ENCODE results near the gene KCNJ1.
A peak's percentile ranks its signal among the peaks of the same experiment; 100 is the strongest.

Gene KCNJ1

GRCh38 chr11:128889657-128890213 lies 22.6 kb upstream of the KCNJ1 start:
- H3K9ac ChIP-seq (ENCODE audit: low read length) = no peak overlapping the region
- H3K9me3 ChIP-seq (ENCODE audit: control insufficient read depth, low read depth, low read length) = no peaks in the 10 kb centered on the region
- peaks cover 87% of the 10 kb centered on the region for H3K27me3 ChIP-seq (ENCODE audit: control insufficient read depth, insufficient read depth, low read length)
- peaks cover 7% of the 10 kb centered on the region for H3K4me1 ChIP-seq (ENCODE audit: control insufficient read depth, low read depth, low read length)
- peak overlapping the region; percentile 64 for H3K4me3 ChIP-seq (ENCODE audit: low read length)
- H3K36me3 ChIP-seq (ENCODE audit: control insufficient read depth, low read depth, low read length) = no peaks in the 10 kb centered on the region
- no peak overlapping the region for H3K27ac ChIP-seq (ENCODE audit: low read length)

DNA sequence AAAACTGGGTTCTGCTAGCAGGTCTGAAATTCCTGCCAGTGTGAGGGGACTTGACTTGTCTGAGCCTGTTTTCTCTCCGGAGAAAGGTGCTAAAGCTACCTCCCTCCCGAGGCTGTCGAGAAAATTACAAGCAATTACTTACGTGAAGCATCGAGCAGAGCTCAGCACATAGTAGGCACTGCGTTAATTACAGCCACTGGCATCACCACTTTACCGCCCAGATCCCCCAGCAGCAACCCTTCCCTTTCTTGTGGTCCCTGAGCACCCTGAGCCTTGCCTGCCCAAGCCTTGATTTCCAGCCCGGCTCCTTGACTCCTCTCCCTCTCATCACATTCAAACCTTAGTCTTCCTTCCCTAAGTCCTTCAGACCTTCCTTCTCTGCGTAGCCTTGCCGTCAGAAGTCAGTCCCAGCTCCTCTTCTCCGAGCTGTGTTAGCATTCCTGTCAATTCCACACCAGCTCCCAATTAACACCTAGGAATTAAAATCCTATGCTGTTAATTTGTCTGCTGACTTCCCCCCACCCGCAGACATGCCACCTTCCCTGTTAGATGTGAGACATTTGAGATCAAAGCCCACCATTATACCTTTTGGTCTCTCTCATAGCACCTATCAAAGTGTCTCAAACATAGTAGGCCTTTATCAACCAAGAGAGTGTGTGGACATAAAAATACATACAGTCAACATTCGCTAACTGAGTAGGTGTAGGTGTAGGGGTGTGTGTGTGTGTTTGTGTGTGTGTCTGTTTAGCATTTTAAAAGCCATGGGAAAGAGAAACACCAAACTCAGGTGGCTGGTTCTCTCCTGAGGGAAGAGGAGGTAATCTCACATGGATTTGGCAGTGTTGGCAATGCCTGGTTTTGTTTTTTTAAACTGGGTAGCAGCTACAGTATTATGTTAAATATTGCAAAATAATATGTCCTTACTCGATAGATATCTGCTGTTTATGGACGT lies 21.2 kb upstream of the KCNJ1 start:
- peaks cover 73% of the 10 kb centered on the region for H3K27me3 ChIP-seq (ENCODE audit: control insufficient read depth, insufficient read depth, low read length)
- H3K9me3 ChIP-seq (ENCODE audit: control insufficient read depth, low read depth, low read length) = no peaks in the 10 kb centered on the region
- no peaks in the 10 kb centered on the region for H3K36me3 ChIP-seq (ENCODE audit: control insufficient read depth, low read depth, low read length)
- no peak overlapping the region for H3K4me3 ChIP-seq (ENCODE audit: low read length)
- no peak overlapping the region for H3K9ac ChIP-seq (ENCODE audit: low read length)
- H3K27ac ChIP-seq (ENCODE audit: low read length) = no peak overlapping the region
- H3K4me1 ChIP-seq (ENCODE audit: control insufficient read depth, low read depth, low read length) = peaks cover 7% of the 10 kb centered on the region

DNA sequence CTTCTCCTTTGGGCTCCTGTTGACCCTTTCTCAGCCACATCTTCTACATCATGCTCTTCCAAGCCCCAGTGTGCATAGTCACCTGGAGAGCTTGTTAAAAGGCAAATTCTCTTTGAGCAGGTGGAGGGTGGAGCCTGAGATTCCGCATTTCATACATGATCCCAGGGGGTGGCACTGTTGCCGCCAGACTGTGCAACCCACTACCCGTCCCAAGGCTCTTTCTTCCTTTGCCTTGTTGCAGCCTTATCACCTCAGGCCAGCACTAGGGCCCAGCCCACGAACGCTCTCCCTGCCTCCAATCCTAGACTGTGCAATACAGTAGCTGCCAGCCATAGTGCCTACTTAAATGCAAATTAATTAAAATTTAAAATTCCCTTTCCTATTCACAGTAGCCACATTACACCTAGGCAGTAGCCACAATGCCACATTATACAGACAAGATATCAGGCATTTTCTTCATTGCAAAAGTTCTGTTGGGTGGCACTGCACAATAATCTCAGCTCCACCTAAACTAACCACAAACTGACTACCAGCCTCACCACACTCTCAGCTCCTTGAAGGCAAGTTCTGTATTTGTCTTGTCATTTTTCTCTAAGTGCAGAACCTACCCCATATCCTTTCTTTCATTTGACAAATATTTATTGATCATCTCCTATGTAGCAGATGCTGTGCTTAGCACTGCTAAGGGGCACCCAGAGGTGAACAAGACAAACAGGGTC lies 19.5 kb upstream of the KCNJ1 start:
- H3K4me1 ChIP-seq (ENCODE audit: control insufficient read depth, low read depth, low read length) = peaks cover 2% of the 10 kb centered on the region

DNA sequence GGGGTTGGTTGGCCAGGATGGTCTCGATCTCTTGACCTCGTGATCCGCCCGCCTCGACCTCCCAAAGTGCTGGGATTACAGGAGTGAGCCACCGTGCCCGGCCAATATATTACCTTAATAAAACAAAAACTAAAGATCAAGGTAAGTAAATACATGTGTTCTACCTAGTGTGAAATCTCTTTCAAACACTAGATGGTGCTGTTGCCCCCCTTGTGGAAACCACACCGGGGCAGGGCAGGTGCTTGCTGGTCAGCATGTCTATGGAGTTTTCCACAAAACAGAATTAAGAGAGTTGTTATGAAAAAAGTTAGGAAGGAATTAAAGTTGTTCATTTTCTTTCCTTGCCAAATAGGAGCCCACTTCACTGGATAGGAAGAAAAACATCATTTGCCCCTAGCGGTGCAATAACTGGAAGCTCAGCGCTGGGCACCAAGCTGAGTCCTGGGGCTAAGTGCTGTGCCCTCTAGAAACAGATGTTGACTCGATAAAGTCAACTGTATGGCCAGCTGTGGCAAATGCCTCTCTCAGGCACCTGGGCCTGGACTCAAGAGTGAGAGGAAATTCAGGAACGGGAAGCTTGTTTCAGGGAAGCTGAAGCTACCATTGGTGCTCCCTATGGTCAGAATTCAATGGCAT lies 17.7 kb upstream of the KCNJ1 start:
- H3K27me3 ChIP-seq (ENCODE audit: control insufficient read depth, insufficient read depth, low read length) = peaks cover 39% of the 10 kb centered on the region
- H3K27ac ChIP-seq (ENCODE audit: low read length) = no peak overlapping the region
- H3K9ac ChIP-seq (ENCODE audit: low read length) = no peak overlapping the region
- no peaks in the 10 kb centered on the region for H3K9me3 ChIP-seq (ENCODE audit: control insufficient read depth, low read depth, low read length)
- no peak overlapping the region for H3K4me3 ChIP-seq (ENCODE audit: low read length)
- no peaks in the 10 kb centered on the region for H3K36me3 ChIP-seq (ENCODE audit: control insufficient read depth, low read depth, low read length)
- H3K4me1 ChIP-seq (ENCODE audit: control insufficient read depth, low read depth, low read length) = peaks cover 2% of the 10 kb centered on the region

More for the DNA sequence above, 19.5 kb upstream of the KCNJ1 start:
- Histone ChIP-seq H3K9ac (ENCODE audit: low read length) (no peak overlapping the region), H3K27me3 (ENCODE audit: control insufficient read depth, insufficient read depth, low read length) (peaks cover 56% of the 10 kb centered on the region), H3K4me3 (ENCODE audit: low read length) (no peak overlapping the region), H3K36me3 (ENCODE audit: control insufficient read depth, low read depth, low read length) (no peaks in the 10 kb centered on the region), H3K9me3 (ENCODE audit: control insufficient read depth, low read depth, low read length) (no peaks in the 10 kb centered on the region), H3K27ac (ENCODE audit: low read length) (no peak overlapping the region)

DNA sequence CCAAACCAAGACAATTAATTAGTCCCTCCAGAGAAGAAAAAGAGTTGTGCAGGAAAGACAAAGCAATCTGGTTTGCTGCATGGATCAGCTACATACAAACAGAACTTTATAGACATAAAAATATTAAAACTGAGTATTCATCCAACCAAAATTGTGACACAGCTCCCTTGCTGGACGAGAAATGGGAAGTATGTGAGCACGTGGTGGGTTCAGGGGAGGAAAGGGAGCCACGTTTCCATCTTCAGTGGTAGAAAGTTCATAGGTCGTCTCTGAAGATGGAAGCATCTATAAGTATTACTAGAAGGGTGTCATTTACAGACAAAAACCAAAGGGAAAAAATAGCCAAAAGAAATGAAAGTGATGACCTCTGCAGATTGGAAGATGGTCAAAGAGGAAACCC lies 17.0 kb upstream of the KCNJ1 start:
- no peaks in the 10 kb centered on the region for H3K36me3 ChIP-seq (ENCODE audit: control insufficient read depth, low read depth, low read length)
- H3K27ac ChIP-seq (ENCODE audit: low read length) = no peak overlapping the region
- H3K27me3 ChIP-seq (ENCODE audit: control insufficient read depth, insufficient read depth, low read length) = peaks cover 37% of the 10 kb centered on the region
- no peak overlapping the region for H3K9ac ChIP-seq (ENCODE audit: low read length)
- H3K4me1 ChIP-seq (ENCODE audit: control insufficient read depth, low read depth, low read length) = peaks cover 3% of the 10 kb centered on the region
- H3K4me3 ChIP-seq (ENCODE audit: low read length) = no peak overlapping the region
- no peaks in the 10 kb centered on the region for H3K9me3 ChIP-seq (ENCODE audit: control insufficient read depth, low read depth, low read length)

DNA sequence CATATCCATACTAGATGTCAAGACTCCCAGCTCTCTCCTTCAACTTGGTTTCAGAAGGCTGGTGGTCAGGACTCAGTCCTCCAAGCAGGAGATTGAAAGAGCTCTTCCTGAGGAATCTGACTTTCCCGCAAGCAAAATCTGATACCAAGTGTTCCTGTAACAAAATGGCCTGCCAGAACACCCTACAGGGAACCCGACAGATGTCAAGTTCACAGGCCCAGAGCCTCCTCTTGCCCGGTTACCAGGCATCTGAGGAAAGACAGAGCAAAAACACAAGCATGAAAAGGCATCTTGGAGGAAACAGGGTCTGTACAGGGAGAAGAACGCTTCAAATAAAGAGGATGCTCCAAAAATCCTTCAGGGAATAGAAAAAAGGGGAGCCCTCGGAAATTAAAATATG lies 15.4 kb upstream of the KCNJ1 start:
- Histone ChIP-seq H3K36me3 (ENCODE audit: control insufficient read depth, low read depth, low read length) (no peaks in the 10 kb centered on the region), H3K4me1 (ENCODE audit: control insufficient read depth, low read depth, low read length) (peaks cover 3% of the 10 kb centered on the region), H3K4me3 (ENCODE audit: low read length) (no peak overlapping the region), H3K27me3 (ENCODE audit: control insufficient read depth, insufficient read depth, low read length) (peaks cover 21% of the 10 kb centered on the region), H3K27ac (ENCODE audit: low read length) (no peak overlapping the region), H3K9ac (ENCODE audit: low read length) (no peak overlapping the region), H3K9me3 (ENCODE audit: control insufficient read depth, low read depth, low read length) (no peaks in the 10 kb centered on the region)

- Histone ChIP-seq H3K27ac (ENCODE audit: low read length) (no peak overlapping the region), H3K27me3 (ENCODE audit: control insufficient read depth, insufficient read depth, low read length) (peaks cover 11% of the 10 kb centered on the region)
Measured at GRCh38 chr11:128881221-128881620, 14.1 kb upstream of the KCNJ1 start.

GRCh38 chr11:128879817-128880216 lies 12.7 kb upstream of the KCNJ1 start:
- no peaks in the 10 kb centered on the region for H3K9me3 ChIP-seq (ENCODE audit: control insufficient read depth, low read depth, low read length)
- H3K36me3 ChIP-seq (ENCODE audit: control insufficient read depth, low read depth, low read length) = no peaks in the 10 kb centered on the region
- H3K27ac ChIP-seq (ENCODE audit: low read length) = no peak overlapping the region
- peaks cover 5% of the 10 kb centered on the region for H3K27me3 ChIP-seq (ENCODE audit: control insufficient read depth, insufficient read depth, low read length)
- H3K4me3 ChIP-seq (ENCODE audit: low read length) = no peak overlapping the region
- no peak overlapping the region for H3K9ac ChIP-seq (ENCODE audit: low read length)
- H3K4me1 ChIP-seq (ENCODE audit: control insufficient read depth, low read depth, low read length) = peaks cover 3% of the 10 kb centered on the region

More at GRCh38 chr11:128881221-128881620, 14.1 kb upstream of the KCNJ1 start:
- H3K36me3 ChIP-seq (ENCODE audit: control insufficient read depth, low read depth, low read length) = no peaks in the 10 kb centered on the region
- no peak overlapping the region for H3K4me3 ChIP-seq (ENCODE audit: low read length)
- H3K9me3 ChIP-seq (ENCODE audit: control insufficient read depth, low read depth, low read length) = no peaks in the 10 kb centered on the region
- H3K4me1 ChIP-seq (ENCODE audit: control insufficient read depth, low read depth, low read length) = peaks cover 3% of the 10 kb centered on the region
- H3K9ac ChIP-seq (ENCODE audit: low read length) = no peak overlapping the region

GRCh38 chr11:128878455-128878854 lies 11.4 kb upstream of the KCNJ1 start:
- Histone ChIP-seq H3K4me1 (ENCODE audit: control insufficient read depth, low read depth, low read length) (peaks cover 3% of the 10 kb centered on the region), H3K36me3 (ENCODE audit: control insufficient read depth, low read depth, low read length) (no peaks in the 10 kb centered on the region), H3K4me3 (ENCODE audit: low read length) (no peak overlapping the region), H3K9ac (ENCODE audit: low read length) (no peak overlapping the region), H3K9me3 (ENCODE audit: control insufficient read depth, low read depth, low read length) (no peaks in the 10 kb centered on the region), H3K27me3 (ENCODE audit: control insufficient read depth, insufficient read depth, low read length) (peaks cover 8% of the 10 kb centered on the region), H3K27ac (ENCODE audit: low read length) (no peak overlapping the region)

DNA sequence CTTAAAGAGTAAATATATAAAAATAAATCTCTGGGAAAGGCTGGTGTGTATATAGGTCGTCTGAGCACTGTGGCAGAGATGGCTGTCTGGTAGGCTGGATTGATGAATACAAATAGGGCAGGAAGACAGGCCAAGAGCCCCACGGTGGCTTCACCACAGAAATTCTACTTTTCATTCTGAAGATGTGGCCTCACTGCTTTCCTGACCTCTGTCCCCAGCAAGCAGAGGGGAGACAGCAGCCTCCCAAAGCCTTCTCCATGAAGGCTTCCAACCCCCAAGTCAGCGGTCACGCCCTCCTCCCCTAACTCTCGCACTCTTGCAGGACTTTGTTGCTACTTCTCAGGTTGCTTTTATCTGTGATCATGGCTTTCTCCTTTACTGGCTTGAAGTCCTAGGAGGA lies 10.6 kb upstream of the KCNJ1 start:
- no peak overlapping the region for H3K27ac ChIP-seq (ENCODE audit: low read length)
- H3K4me1 ChIP-seq (ENCODE audit: control insufficient read depth, low read depth, low read length) = peaks cover 10% of the 10 kb centered on the region

DNA sequence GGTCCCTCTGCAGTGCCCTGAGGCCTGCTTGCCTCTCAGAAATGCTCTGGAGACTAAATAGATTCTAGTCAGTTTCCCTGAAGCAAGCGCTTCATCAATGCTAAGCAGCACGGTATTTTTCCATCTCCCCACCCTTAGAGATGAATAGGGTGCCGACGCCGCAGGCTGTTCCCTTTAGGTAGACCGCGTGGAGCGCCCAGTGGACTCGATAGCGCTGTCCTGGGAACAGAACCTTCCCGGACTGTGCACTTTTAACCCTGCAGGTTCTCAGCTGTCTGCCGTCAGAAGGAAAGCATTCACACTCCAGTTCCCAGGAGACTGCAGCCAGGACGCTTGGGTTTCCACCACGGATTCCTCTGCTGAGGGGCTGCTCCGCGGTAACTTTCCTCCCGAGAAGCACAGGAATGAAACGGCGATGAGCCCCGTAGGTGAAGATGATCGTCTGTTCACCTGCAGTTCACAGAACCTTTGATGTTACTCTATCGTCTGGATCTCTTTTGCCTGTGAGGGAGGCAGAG lies 9.1 kb upstream of the KCNJ1 start:
- Histone ChIP-seq H3K36me3 (ENCODE audit: control insufficient read depth, low read depth, low read length) (no peaks in the 10 kb centered on the region), H3K27ac (ENCODE audit: low read length) (no peak overlapping the region), H3K27me3 (ENCODE audit: control insufficient read depth, insufficient read depth, low read length) (peaks cover 16% of the 10 kb centered on the region), H3K4me3 (ENCODE audit: low read length) (no peak overlapping the region), H3K9me3 (ENCODE audit: control insufficient read depth, low read depth, low read length) (no peaks in the 10 kb centered on the region), H3K4me1 (ENCODE audit: control insufficient read depth, low read depth, low read length) (peaks cover 25% of the 10 kb centered on the region), H3K9ac (ENCODE audit: low read length) (no peak overlapping the region)

More for the DNA sequence above, 10.6 kb upstream of the KCNJ1 start:
- no peaks in the 10 kb centered on the region for H3K9me3 ChIP-seq (ENCODE audit: control insufficient read depth, low read depth, low read length)
- no peak overlapping the region for H3K4me3 ChIP-seq (ENCODE audit: low read length)
- H3K36me3 ChIP-seq (ENCODE audit: control insufficient read depth, low read depth, low read length) = no peaks in the 10 kb centered on the region
- no peak overlapping the region for H3K9ac ChIP-seq (ENCODE audit: low read length)
- peaks cover 16% of the 10 kb centered on the region for H3K27me3 ChIP-seq (ENCODE audit: control insufficient read depth, insufficient read depth, low read length)

All from iPS-18a (cell line).